PC-3 (cell line): ENCODE data around the gene SOX1. TPM values are rescaled to one million over a fixed set of nuclear protein-coding genes. Genes with fewer than 3 reads are reported as not detected.

Experiments used
- ATAC-seq: fragments of 200-7000 bp; cut with Tn5 transposase; 2 replicates; pipeline ENCODE4 v1.9.1; 2020; ENCODE audit warnings: mild to moderate bottlenecking, moderate library complexity
- BruUV-seq: library from RNA; stranded (reverse); fragments of 400-500 nt; replicated peaks from 2 replicates; lab custom pipeline; 2021; lab: Mats Ljungman, UMichigan
- CTCF ChIA-PET: fragments of 300-600 bp; sonication (Branson Sonifier 250); formaldehyde crosslinking; loops from one replicate; lab custom pipeline; 2022; ENCODE audit warnings: antibody characterized with exemption; lab: Charles Lee
- POLR2A ChIA-PET: fragments of 300-600 bp; sonication (Branson Sonifier 250); formaldehyde crosslinking; loops from one replicate; lab custom pipeline; 2022; ENCODE audit warnings: antibody characterized with exemption; ENCODE audit not compliant: unreplicated experiment; lab: Charles Lee
- DNase-seq: peaks from one replicate; pipeline ENCODE4 v3.0.0-alpha.2; 2015
- H2AFZ ChIP-seq: fragments of 300-600 bp; sonication (generic); 2 replicates; pipeline ENCODE4 v1.6.0; 2016; ENCODE audit warnings: antibody characterized with exemption, low read length
- H3F3A ChIP-seq: fragments of 300-600 bp; sonication (generic); one replicate; pipeline ENCODE4 v1.6.0; 2017; ENCODE audit warnings: antibody characterized with exemption, low read length, control low read depth, mild to moderate bottlenecking; ENCODE audit not compliant: unreplicated experiment
- H3K27ac ChIP-seq: fragments of 300-600 bp; sonication (generic); 2 replicates; pipeline ENCODE4 v1.5.1; 2016; ENCODE audit warnings: mild to moderate bottlenecking, low read length
- H3K27me3 ChIP-seq: fragments of 300-600 bp; sonication (generic); 2 replicates; pipeline ENCODE4 v1.6.1; 2016; ENCODE audit warnings: low read length, mixed read lengths
- H3K36me3 ChIP-seq: fragments of 300-600 bp; sonication (generic); 2 replicates; pipeline ENCODE4 v1.6.1; 2016; ENCODE audit warnings: low read depth, mixed run types, low read length, mixed read lengths
- H3K4me1 ChIP-seq: fragments of 300-600 bp; sonication (generic); 2 replicates; pipeline ENCODE4 v1.5.1; 2016; ENCODE audit warnings: low read length; ENCODE audit not compliant: insufficient read depth
- H3K4me2 ChIP-seq: fragments of 300-600 bp; sonication (generic); 2 replicates; pipeline ENCODE4 v1.6.0; 2016; ENCODE audit warnings: low read length
- H3K4me3 ChIP-seq: fragments of 300-600 bp; sonication (generic); 2 replicates; pipeline ENCODE4 v1.5.1; 2016; ENCODE audit warnings: mild to moderate bottlenecking, low read length, mixed read lengths
- H3K79me2 ChIP-seq: fragments of 300-600 bp; sonication (generic); 2 replicates; pipeline ENCODE4 v1.6.1; 2017; ENCODE audit warnings: low read length, mixed read lengths
- H3K9ac ChIP-seq: fragments of 300-600 bp; sonication (generic); 2 replicates; pipeline ENCODE4 v1.6.0; 2016; ENCODE audit warnings: mild to moderate bottlenecking, low read length
- H3K9me2 ChIP-seq: fragments of 300-600 bp; sonication (generic); replicated peaks from 2 replicates; pipeline ENCODE4 v1.6.1; 2016; ENCODE audit warnings: mixed run types, low read length, mixed read lengths
- H3K9me3 ChIP-seq: fragments of 300-600 bp; sonication (generic); 2 replicates; pipeline ENCODE4 v1.6.1; 2016; ENCODE audit warnings: low read length, mixed read lengths
- H4K20me1 ChIP-seq: fragments of 300-600 bp; sonication (generic); 2 replicates; pipeline ENCODE4 v1.6.1; 2016; ENCODE audit warnings: low read length, mixed read lengths
- CTCF ChIP-seq: fragments of 300-600 bp; sonication (generic); conservative IDR thresholded peaks from 2 replicates; pipeline ENCODE4 v1.5.1; 2017; ENCODE audit warnings: antibody characterized with exemption, low read depth, mild to moderate bottlenecking, low read length
- EZH2 ChIP-seq: fragments of 300-600 bp; sonication (generic); IDR thresholded peaks from one replicate; pipeline ENCODE4 v1.6.1; 2017; ENCODE audit warnings: antibody characterized with exemption, mild to moderate bottlenecking, low read length; ENCODE audit not compliant: unreplicated experiment
- EZH2phosphoT487 ChIP-seq: fragments of 300-600 bp; sonication (generic); IDR thresholded peaks from 2 replicates; pipeline ENCODE4 v1.6.1; 2018; ENCODE audit warnings: mild to moderate bottlenecking, antibody characterized with exemption, low read length, borderline replicate concordance
- intact Hi-C: fragments of 100-400 bp; cut with micrococcal nuclease; formaldehyde crosslinking; loops from 2 replicates; pipeline ENCODE4 v1.9.0; 2023
- total RNA-seq: library from RNA; depleted of rRNA; stranded (reverse); fragments of >200 nt; gene quantifications from 2 replicates; pipeline ENCODE4 v1.2.3, GENCODE V29; 2014

SOX1 gene
- total RNA-seq, 1 experiment from 2014 or later: not detected

- Histone ChIP-seq H3F3A (no peaks in the 10 kb centered on the region), H4K20me1 (no peaks in the 10 kb centered on the region), H3K79me2 (no peaks in the 10 kb centered on the region), H3K4me2 (no peak overlapping the region), H3K4me3 (no peak overlapping the region), H3K27me3 (peaks cover 28% of the 10 kb centered on the region), H3K9ac (no peak overlapping the region), H2AFZ (no peak overlapping the region), H3K27ac (no peak overlapping the region), H3K4me1 (no peaks in the 10 kb centered on the region), H3K36me3 (no peaks in the 10 kb centered on the region), H3K9me2 (no peaks in the 10 kb centered on the region), H3K9me3 (no peaks in the 10 kb centered on the region)
- DNase-seq: no peak
- BruUV-seq: no TSS peak
- ATAC-seq: no peak
- POLR2A ChIA-PET: no interaction called here
- CTCF ChIA-PET: no interaction called here
- intact Hi-C loops: no loop called here
- TF ChIP-seq EZH2: no peak
Observed at GRCh38 chr13:112065521-112065866, 1.5 kb upstream of the SOX1 start.

- ATAC-seq: no peak
- H3K4me3 ChIP-seq: no peak overlapping the region
- BruUV-seq: no TSS peak
Observed at GRCh38 chr13:112065867-112066623, 904 bp upstream of the SOX1 start.

GRCh38 chr13:112066624-112067004, 335 bp upstream of the SOX1 start:
- H3K4me3 ChIP-seq: no peak overlapping the region
- H2AFZ ChIP-seq: no peak overlapping the region
- ATAC-seq (no peak), DNase-seq (no peak)
- intact Hi-C loops: no loop called here
- no peak overlapping the region for H3K9ac ChIP-seq
- H3K4me1 ChIP-seq: no peaks in the 10 kb centered on the region
- no peaks in the 10 kb centered on the region for H3K9me3 ChIP-seq
- H3K27me3 ChIP-seq: peaks cover 17% of the 10 kb centered on the region; the same call in 1 of the 2 replicates
- H3K9me2 ChIP-seq: no peaks in the 10 kb centered on the region
- no peaks in the 10 kb centered on the region for H3K79me2 ChIP-seq
- no peak overlapping the region for H3K4me2 ChIP-seq
- H4K20me1 ChIP-seq: no peaks in the 10 kb centered on the region
- H3K27ac ChIP-seq: no peak overlapping the region
- TF ChIP-seq EZH2 (no peak), CTCF (no peak), EZH2phosphoT487 (no peak)
- no TSS peak for BruUV-seq
- H3F3A ChIP-seq: no peaks in the 10 kb centered on the region
- ChIA-PET CTCF (no interaction called here), POLR2A (no interaction called here)
- no peaks in the 10 kb centered on the region for H3K36me3 ChIP-seq

More at GRCh38 chr13:112065867-112066623, 904 bp upstream of the SOX1 start:
- H3K4me1 ChIP-seq: no peaks in the 10 kb centered on the region
- no peaks in the 10 kb centered on the region for H3K36me3 ChIP-seq
- intact Hi-C loops: no loop called here
- ChIA-PET CTCF (no interaction called here), POLR2A (no interaction called here)
- H2AFZ ChIP-seq: no peak overlapping the region
- no peak overlapping the region for H3K27ac ChIP-seq
- no peaks in the 10 kb centered on the region for H3F3A ChIP-seq
- H3K4me2 ChIP-seq: no peak overlapping the region
- peaks cover 22% of the 10 kb centered on the region; the same call in 1 of the 2 replicates for H3K27me3 ChIP-seq
- no peaks in the 10 kb centered on the region for H3K9me3 ChIP-seq
- H3K9ac ChIP-seq: no peak overlapping the region
- no peaks in the 10 kb centered on the region for H3K79me2 ChIP-seq
- no peaks in the 10 kb centered on the region for H3K9me2 ChIP-seq
- H4K20me1 ChIP-seq: no peaks in the 10 kb centered on the region
- DNase-seq: no peak
- TF ChIP-seq EZH2phosphoT487 (no peak), CTCF (no peak), EZH2 (no peak)
